NT2/D1 (cell line): Measurements from ENCODE around the gene AKAP5.

Experiments
- SUZ12 ChIP-seq: IDR thresholded peaks from 2 replicates; pipeline ENCODE4 v1.6.1; 2011; ENCODE audit not compliant: insufficient read length, insufficient read depth; ENCODE audit errors: extremely low read depth
- YY1 ChIP-seq: IDR thresholded peaks from 2 replicates; pipeline ENCODE4 v1.6.1; 2011; ENCODE audit not compliant: insufficient read length, insufficient read depth

DNA sequence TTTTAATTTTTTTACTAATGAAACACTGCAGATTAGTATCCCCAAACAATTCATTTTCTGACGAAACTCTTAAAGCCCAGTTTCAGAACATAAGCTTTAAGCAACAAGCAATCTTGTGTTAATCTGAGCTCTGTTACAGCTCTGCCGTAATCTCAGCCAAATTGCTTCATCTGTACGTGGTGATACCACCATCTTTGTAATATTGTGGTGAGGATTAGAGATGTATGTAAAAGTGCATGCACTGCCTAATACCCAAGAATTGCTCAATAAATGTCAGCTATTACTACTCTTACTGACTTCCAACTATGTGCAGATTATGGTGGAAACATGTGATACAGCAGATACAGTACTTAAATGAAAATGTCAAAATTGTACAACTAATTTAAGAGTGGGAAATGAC, 1.8 kb downstream of the AKAP5 start:
- no peak for TF ChIP-seq YY1
- no peak for TF ChIP-seq SUZ12
